ENCODE measurements around the gene OR13J1.
A peak's percentile ranks its signal among the peaks of the same experiment; 100 is the strongest.

The OR13J1 gene

DNA sequence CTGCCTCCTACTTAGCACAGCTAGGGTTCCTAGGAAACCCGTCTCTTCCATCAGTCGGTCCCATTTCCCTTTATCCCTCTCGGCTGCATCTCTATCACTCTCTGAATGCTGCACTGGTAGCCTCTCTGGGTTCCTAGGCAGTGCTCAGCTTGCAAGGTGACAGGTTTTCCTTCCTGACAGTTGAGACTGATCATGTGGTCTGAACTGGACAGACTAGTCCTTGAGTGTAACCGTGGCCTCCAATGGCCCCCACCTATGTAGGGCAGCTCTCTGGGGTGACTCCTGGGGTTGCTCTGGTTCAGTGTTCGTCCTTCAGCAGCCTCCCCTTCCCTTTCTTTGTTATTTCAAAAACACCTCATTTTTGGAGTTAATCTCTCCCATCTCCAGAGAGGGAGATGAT is 37.4 kb downstream of the OR13J1 start:
- DNase-seq (ENCODE audit: low read depth), result no peak

DNA sequence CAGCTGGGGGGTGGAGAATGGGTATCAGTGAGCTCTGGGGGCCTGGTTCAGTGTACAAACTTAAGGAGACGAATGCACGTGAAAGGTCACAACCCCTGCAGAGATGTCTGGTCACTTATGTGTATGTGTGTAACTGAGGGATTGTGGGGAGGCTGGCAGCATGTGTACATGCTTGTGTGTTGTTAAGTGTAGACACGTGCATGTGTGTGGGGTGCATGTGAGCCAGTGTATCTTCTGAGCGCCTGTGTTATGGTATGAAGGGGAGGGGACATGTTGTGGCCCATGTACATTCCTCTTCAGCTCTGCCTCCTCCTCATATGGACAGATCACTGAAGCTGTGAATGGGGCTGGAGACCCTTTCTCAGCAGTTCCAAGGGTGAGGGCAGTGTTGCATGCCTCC is 39.2 kb downstream of the OR13J1 start:
- DNase-seq (ENCODE audit: low read depth), result no peak

DNA sequence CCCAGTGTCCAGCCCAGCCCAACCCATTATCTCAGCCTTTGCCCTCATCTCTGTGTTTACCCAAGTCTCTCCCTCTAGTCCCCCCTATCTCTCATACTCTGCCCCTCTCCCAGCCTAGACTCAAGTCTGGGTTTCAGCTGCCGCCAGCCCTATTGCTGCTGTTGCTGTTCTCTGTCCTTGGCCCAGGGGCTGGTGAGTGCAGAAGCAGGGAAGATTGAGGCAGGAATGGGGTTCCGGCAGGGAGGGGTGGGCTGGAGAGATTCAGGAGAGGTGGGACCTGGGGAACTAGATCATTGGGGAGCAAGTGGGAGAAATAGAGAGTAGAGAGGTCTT is 40.5 kb downstream of the OR13J1 start:
- no peak for DNase-seq (ENCODE audit: low read depth)

DNA sequence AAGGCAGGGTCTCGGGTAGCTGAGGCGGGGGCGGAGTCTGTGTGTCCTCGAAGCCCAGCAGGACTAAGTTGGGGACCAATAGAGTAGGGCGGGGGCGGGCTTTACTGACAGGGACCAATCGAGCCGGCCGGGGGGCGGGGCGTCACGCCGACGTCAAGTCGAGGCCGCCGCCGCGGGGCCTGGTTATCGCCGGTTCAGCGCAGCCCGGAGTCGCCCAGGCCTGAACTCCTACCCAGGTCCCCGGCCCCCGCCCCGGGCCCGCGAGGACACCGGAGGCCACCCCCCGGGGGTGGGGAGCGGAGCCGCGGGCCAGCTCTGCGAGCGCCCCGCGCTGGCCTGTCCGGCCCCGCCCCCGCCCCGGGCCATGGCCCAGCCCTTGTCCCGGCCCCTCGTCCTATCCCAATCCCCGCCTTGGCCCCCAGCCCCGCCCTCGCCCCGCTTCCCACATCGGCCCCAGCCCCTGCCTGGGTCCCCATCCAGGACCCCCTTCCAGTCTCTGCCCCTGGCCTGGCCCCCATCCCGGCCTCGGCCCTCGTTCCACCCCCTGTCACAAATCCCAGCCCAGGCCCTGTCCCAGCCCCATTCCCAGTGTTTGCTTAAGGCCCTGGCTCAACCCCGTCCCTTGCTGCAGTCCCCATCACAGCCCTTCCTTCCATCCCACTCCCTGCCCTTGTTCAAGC is 41.0 kb downstream of the OR13J1 start, which contains the start of gene TMEM8B:
TMEM8B (plus strand) TSS at position 145 of the 680 bp plus-strand sequence; CDS start at position 365, 220 bp downstream.
- peak; percentile 92 for DNase-seq (ENCODE audit: low read depth)

DNA sequence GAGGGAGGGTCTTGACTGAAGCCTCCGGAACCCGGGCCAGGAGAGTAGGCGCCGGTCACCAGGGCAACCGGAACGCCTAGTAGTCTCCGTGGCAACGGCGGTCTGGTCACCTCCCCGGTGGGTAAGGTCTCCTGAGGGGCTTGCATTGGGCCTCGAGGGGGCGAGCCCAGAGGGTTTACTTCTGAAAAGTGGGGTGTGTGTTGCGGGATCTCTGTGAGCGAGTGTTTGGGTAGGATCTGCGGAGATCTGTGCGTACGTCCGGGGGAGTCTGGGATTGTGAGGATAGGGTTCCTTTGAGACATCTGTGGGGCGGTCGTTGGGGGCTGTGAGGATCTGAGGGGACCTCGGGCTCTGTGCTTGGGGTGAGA is 41.5 kb downstream of the OR13J1 start, which contains the start of gene FAM221B:
FAM221B (minus strand) TSS at position 17 of the 368 bp plus-strand sequence. CDS start 2,571 bp downstream, outside the sequence.
- DNase-seq (ENCODE audit: low read depth), result no peak

DNA sequence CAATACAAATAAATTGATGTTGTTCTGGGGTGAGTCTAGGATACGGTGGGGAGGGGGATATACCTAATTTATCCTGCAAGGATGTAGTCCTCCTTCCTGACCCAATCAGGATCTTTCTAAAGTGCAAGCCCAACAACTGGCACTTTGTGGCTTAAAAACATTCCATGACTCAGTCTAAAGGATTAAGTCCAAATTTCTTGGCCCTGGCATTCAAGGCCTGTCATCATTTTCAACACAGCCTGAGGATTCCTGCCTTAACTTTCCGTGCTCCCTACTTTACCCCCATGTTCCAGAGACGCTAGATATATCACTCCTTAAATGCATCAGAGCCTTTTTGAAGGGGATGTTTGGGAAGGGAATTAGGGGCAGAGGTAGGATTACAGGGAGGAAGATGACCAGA is 42.7 kb downstream of the OR13J1 start:
- no peak for DNase-seq (ENCODE audit: low read depth)

DNA sequence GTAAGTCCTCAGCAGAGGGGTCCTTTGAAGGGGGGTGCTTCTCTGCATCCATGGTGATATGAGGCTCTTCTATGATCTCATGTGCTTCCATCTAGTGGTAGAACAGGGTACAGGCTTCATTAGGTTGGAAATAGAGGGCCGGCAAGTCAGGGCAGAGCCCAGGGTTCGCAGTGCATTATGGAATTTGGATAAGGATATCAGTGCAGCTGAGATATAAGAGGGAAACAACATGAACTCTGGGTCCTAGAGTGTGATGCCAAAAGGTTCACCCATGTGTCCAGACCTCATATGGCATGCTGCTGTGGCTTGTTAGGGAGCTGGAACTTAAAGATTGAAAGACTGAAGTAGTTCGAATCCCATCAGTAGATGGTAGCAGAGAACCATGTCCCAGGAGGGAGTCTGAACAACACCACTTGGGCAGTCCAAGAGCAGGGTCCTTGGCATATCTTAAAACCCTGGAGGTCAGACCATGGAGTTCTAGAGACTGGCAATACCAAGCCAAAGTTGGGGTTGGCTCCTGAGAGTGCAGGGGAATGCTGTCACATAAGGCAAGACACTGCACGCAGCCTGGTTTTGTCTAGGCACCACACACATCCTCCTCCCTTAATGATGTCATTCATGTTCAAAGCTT is 44.0 kb downstream of the OR13J1 start:
- DNase-seq (ENCODE audit: low read depth), result no peak

DNA sequence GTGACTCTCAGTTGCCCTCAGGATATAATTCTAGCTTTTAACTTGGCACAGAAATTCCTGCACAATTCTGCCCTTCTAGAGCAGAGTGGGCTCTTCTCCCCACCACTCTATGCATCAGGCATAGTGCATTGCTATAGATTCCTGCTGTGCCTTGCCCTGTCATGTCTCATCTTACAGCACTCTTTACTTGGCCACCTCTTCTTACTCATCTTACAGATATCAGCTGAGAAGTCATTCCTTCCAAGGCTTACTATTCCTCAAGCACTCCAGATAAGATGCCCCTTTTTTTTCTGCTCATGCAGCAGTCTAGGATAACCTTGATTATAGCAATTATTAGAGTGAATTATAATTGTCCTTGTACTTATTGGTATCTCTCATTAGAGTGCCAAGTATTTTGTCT is 47.3 kb downstream of the OR13J1 start:
- no peak for DNase-seq (ENCODE audit: low read depth)

DNA sequence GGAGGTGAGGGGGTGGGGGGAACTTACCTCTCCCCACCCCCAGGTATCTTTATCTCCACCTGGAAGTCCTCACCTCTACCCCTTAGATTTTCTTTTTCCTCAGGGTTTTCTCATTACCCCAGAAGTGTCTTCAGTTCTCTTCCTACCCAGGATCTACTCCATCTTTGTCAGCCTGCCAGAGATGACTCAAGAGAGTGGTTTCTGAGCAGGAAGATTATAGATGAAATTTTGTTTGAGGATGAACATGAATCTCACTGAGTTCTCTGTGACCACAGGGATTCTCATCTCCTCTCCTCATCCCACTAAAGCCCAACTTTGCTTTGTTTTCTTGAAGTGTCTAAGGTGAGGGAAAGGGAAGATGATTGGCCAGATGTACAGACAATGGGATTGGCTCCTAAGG is 50.1 kb downstream of the OR13J1 start:
- no peak for DNase-seq (ENCODE audit: low read depth)
